ENCODE measurements around the gene CHST12.

DNA sequence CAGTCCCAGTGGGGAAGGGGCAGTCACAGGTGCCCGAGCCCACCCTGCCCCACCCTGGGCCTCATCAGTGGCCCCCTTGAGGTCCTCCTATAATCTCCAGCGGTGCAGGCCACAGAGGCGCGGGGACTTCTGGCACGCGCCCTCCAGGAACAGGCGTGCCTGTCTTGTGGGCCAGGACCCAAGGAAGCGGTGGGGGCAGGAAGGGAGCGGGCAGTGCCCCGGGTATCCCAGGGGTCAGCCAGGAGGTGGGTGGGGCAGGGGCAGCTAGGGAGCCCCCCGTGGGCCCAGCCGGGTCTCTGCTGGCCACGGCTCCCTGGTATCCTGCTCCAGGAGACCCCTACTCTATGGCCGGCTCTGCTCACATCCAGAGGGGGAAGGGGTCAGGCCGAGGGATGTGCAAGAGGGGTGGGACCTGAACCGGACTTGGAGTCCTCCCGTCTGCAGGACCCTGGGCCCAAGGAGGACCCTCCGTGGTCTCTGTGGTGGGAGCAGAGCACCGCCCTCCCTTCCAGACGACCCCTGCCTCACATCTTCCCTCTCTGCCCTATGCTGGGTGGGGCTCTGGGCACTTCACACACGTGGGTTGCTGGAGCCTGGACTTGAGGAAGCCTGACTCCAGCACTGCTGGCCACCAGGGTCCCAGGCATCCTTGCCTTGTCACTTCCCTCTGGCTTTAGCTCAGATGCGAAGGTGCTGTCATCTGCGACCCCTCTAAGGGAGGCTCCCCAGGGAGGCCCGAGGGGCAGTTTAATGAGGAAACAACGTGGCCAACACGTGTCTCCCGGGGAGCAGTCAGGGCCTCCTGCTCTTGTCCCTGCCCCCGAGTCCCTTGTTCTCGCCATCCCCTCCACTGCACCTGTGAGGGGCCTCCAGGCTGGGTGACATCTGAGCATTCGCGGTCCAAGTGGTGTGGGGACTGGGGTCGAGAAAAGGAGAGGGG is 91.0 kb downstream of the CHST12 start:
- TF ChIP-seq, protein P1, sequence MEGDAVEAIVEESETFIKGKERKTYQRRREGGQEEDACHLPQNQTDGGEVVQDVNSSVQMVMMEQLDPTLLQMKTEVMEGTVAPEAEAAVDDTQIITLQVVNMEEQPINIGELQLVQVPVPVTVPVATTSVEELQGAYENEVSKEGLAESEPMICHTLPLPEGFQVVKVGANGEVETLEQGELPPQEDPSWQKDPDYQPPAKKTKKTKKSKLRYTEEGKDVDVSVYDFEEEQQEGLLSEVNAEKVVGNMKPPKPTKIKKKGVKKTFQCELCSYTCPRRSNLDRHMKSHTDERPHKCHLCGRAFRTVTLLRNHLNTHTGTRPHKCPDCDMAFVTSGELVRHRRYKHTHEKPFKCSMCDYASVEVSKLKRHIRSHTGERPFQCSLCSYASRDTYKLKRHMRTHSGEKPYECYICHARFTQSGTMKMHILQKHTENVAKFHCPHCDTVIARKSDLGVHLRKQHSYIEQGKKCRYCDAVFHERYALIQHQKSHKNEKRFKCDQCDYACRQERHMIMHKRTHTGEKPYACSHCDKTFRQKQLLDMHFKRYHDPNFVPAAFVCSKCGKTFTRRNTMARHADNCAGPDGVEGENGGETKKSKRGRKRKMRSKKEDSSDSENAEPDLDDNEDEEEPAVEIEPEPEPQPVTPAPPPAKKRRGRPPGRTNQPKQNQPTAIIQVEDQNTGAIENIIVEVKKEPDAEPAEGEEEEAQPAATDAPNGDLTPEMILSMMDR (IDR thresholded peaks at IDR 0.05) = no peak
- no peak for TF ChIP-seq ZFX (IDR thresholded peaks at IDR 0.05; ENCODE audit: borderline replicate concordance)

Data from 22Rv1 (cell line).